Thyroid gland (tissue), 4 donors: Measurements from ENCODE around the gene SYT13.

Experiments used
- POLR2A ChIP-seq, 2 donors: fragments of 450-650 bp; IDR thresholded peaks; one replicate each; pipeline ENCODE4 v1.6.1; 2017; ENCODE audit warnings: antibody characterized with exemption in 2 of 2, mild to moderate bottlenecking in 2 of 2, moderate library complexity in 1 of 2
- TF ChIP-seq, protein P1 (sequence below), 6 experiments: fragments of 200-600 bp in 3 of 6; fragments of 450-650 bp in 3 of 6; sonication (generic) in 3 of 6; IDR thresholded peaks; one replicate each; pipeline ENCODE4 v1.5.1; 2016 to 2019; ENCODE audit warnings: antibody characterized with exemption in 6 of 6, mild to moderate bottlenecking in 2 of 6, inconsistent platforms in 1 of 6, moderate library complexity in 1 of 6

DNA sequence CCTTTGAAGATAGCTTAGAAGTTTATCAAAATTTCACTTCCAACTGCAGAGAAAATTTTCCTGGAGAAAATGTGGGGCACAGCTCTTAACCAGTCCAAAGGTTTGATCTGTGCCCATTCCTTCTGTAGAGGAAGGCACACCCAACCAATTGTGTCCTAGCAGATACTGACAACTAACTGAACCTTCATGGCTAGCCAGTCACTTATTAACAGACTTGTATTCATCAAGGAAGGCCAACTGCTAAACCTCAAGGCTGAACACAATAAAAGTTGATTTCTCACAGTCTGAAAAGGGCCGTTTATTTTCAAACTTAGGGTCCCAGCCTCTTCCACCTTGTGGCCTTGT, 19.5 kb downstream of the SYT13 start:
- TF ChIP-seq, protein P1, sequence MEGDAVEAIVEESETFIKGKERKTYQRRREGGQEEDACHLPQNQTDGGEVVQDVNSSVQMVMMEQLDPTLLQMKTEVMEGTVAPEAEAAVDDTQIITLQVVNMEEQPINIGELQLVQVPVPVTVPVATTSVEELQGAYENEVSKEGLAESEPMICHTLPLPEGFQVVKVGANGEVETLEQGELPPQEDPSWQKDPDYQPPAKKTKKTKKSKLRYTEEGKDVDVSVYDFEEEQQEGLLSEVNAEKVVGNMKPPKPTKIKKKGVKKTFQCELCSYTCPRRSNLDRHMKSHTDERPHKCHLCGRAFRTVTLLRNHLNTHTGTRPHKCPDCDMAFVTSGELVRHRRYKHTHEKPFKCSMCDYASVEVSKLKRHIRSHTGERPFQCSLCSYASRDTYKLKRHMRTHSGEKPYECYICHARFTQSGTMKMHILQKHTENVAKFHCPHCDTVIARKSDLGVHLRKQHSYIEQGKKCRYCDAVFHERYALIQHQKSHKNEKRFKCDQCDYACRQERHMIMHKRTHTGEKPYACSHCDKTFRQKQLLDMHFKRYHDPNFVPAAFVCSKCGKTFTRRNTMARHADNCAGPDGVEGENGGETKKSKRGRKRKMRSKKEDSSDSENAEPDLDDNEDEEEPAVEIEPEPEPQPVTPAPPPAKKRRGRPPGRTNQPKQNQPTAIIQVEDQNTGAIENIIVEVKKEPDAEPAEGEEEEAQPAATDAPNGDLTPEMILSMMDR (IDR thresholded peaks at IDR 0.05): no peak
- TF ChIP-seq POLR2A (IDR thresholded peaks at IDR 0.05): no peak
